ENCODE measurements around the gene ATP5F1C. TPM values are rescaled to one million over a fixed set of nuclear protein-coding genes. Genes with fewer than 3 reads are reported as not detected.

ATP5F1C gene
- polyA plus RNA-seq, 1 of the 3 experiments (the other 2 are of a cell fraction): 299 TPM

- no peak for DNase-seq
- Histone ChIP-seq H3K27me3 (ENCODE audit: insufficient read depth) (no peaks in the 10 kb centered on the region), H3K9me3 (no peaks in the 10 kb centered on the region), H3K4me2 (no peak overlapping the region), H2AFZ (ENCODE audit: low read depth) (no peak overlapping the region), H4K20me1 (ENCODE audit: insufficient read depth) (peaks cover 59% of the 10 kb centered on the region), H3K4me1 (ENCODE audit: control insufficient read depth in 1 of 2, insufficient read depth in 2 of 2, low read depth in 1 of 2, low read length in 1 of 2) (peaks cover 9 to 25% of the 10 kb centered on the region in 2 experiments), H3K9ac (no peak overlapping the region), H3K9me2 (no peaks in the 10 kb centered on the region), H3K36me3 (replicated peaks in 1 of 2; ENCODE audit: control insufficient read depth in 1 of 2, insufficient read depth in 2 of 2, low read length in 1 of 2) (peaks cover 35 to 39% of the 10 kb centered on the region in 2 experiments), H3K27ac (ENCODE audit: low read depth in 2 of 2, low read length in 1 of 2) (no peak overlapping the region; a peak in 1 of 4 replicates), H3K79me2 (ENCODE audit: insufficient read depth) (peaks cover 90% of the 10 kb centered on the region), H3F3A (replicated peaks; ENCODE audit: insufficient read depth) (peaks cover 41% of the 10 kb centered on the region), H3K4me3 (ENCODE audit: low read depth in 2 of 2, low read length in 1 of 2) (no peak overlapping the region)
- no peak for TF ChIP-seq YY1 (IDR thresholded peaks at IDR 0.05; ENCODE audit: low read depth)
- no peak for TF ChIP-seq ELF1 (IDR thresholded peaks at IDR 0.05)
- TF ChIP-seq MXI1 (IDR thresholded peaks at IDR 0.05; ENCODE audit: low read depth, low read length): no peak
- TF ChIP-seq MEF2A (IDR thresholded peaks at IDR 0.05; ENCODE audit: borderline replicate concordance, low read depth): no peak
- TF ChIP-seq FOXJ3 (CRISPR knock-in tag; IDR thresholded peaks at IDR 0.05): no peak
- TF ChIP-seq CTCF (IDR thresholded peaks at IDR 0.05): no peak
- TF ChIP-seq RXRA (IDR thresholded peaks at IDR 0.05; ENCODE audit: borderline replicate concordance, low read depth): no peak
- no peak for TF ChIP-seq TCF12 (IDR thresholded peaks at IDR 0.05)
- TF ChIP-seq, protein P1, sequence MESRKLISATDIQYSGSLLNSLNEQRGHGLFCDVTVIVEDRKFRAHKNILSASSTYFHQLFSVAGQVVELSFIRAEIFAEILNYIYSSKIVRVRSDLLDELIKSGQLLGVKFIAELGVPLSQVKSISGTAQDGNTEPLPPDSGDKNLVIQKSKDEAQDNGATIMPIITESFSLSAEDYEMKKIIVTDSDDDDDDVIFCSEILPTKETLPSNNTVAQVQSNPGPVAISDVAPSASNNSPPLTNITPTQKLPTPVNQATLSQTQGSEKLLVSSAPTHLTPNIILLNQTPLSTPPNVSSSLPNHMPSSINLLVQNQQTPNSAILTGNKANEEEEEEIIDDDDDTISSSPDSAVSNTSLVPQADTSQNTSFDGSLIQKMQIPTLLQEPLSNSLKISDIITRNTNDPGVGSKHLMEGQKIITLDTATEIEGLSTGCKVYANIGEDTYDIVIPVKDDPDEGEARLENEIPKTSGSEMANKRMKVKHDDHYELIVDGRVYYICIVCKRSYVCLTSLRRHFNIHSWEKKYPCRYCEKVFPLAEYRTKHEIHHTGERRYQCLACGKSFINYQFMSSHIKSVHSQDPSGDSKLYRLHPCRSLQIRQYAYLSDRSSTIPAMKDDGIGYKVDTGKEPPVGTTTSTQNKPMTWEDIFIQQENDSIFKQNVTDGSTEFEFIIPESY (IDR thresholded peaks at IDR 0.05; ENCODE audit: borderline replicate concordance, low read depth): no peak
- TF ChIP-seq GATA2 (CRISPR knock-in tag; IDR thresholded peaks at IDR 0.05): no peak
- no peak for TF ChIP-seq EP300 (IDR thresholded peaks at IDR 0.05; ENCODE audit: borderline replicate concordance in 1 of 2, low read depth in 1 of 2, low read length in 1 of 2)
- no peak for TF ChIP-seq NRF1 (IDR thresholded peaks at IDR 0.05; ENCODE audit: low read depth, low read length)
- no peak for TF ChIP-seq RCOR1 (IDR thresholded peaks at IDR 0.05; ENCODE audit: low read length)
- TF ChIP-seq, protein P2, sequence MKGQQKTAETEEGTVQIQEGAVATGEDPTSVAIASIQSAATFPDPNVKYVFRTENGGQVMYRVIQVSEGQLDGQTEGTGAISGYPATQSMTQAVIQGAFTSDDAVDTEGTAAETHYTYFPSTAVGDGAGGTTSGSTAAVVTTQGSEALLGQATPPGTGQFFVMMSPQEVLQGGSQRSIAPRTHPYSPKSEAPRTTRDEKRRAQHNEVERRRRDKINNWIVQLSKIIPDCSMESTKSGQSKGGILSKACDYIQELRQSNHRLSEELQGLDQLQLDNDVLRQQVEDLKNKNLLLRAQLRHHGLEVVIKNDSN (IDR thresholded peaks at IDR 0.05; ENCODE audit: borderline replicate concordance, low read depth): no peak
- no peak for TF ChIP-seq EZH2phosphoT487 (IDR thresholded peaks at IDR 0.05; ENCODE audit: borderline replicate concordance, low read depth)
- TF ChIP-seq RFX5 (IDR thresholded peaks at IDR 0.05; ENCODE audit: low read length): no peak
- TF ChIP-seq FOSL2 (IDR thresholded peaks at IDR 0.05; ENCODE audit: borderline replicate concordance, low read depth): no peak
- TF ChIP-seq, protein P3, sequence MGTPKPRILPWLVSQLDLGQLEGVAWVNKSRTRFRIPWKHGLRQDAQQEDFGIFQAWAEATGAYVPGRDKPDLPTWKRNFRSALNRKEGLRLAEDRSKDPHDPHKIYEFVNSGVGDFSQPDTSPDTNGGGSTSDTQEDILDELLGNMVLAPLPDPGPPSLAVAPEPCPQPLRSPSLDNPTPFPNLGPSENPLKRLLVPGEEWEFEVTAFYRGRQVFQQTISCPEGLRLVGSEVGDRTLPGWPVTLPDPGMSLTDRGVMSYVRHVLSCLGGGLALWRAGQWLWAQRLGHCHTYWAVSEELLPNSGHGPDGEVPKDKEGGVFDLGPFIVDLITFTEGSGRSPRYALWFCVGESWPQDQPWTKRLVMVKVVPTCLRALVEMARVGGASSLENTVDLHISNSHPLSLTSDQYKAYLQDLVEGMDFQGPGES (IDR thresholded peaks at IDR 0.05; ENCODE audit: low read depth, low read length): no peak
- ChIA-PET CTCF (no interaction called here), POLR2A (no interaction called here)
- 89% methylated on average over 4 of the region's 4 CpGs for WGBS (ENCODE audit: low lambda C conversion rate)
These were observed 6.5 kb downstream of the ATP5F1C start for GRCh38 chr10:7794251-7795026.

All from SK-N-SH (cell line).